ENCODE measurements around the gene CAD.

The CAD gene

GRCh38 chr2:27245116-27245515, 27.9 kb downstream of the CAD start:
- H3K27ac ChIP-seq = no peak overlapping the region
- TF ChIP-seq CTCF (conservative IDR thresholded peaks at IDR 0.05) = no peak

- H3K27ac ChIP-seq = no peak overlapping the region
- no peak for TF ChIP-seq CTCF (conservative IDR thresholded peaks at IDR 0.05)
These were observed 28.5 kb downstream of the CAD start for GRCh38 chr2:27245626-27246025.

GRCh38 chr2:27247893-27248292, 30.7 kb downstream of the CAD start:
- peak overlapping the region; percentile 76; the same call in 1 of the 2 replicates for H3K27ac ChIP-seq
- no peak for TF ChIP-seq CTCF (conservative IDR thresholded peaks at IDR 0.05)

GRCh38 chr2:27249159-27249890, 32.2 kb downstream of the CAD start:
- no peak for TF ChIP-seq CTCF (conservative IDR thresholded peaks at IDR 0.05)
- H3K27ac ChIP-seq = peak overlapping the region; percentile 76

GRCh38 chr2:27249891-27250651, 32.9 kb downstream of the CAD start:
- peak overlapping the region; percentile 76 for H3K27ac ChIP-seq
- TF ChIP-seq CTCF (conservative IDR thresholded peaks at IDR 0.05) = peak; percentile 48

GRCh38 chr2:27250652-27251379, 33.6 kb downstream of the CAD start:
- H3K27ac ChIP-seq = peak overlapping the region; percentile 76; the same call in 1 of the 2 replicates
- no peak for TF ChIP-seq CTCF (conservative IDR thresholded peaks at IDR 0.05)

- TF ChIP-seq CTCF (conservative IDR thresholded peaks at IDR 0.05) = no peak
- H3K27ac ChIP-seq = no peak overlapping the region
These were observed 34.6 kb downstream of the CAD start for GRCh38 chr2:27251766-27252165.

All from VCaP (cell line).